GM12864 (cell line): ENCODE measurements around the gene WDR90.

Source experiments
- DNase-seq: peaks from one replicate; pipeline ENCODE4 v3.0.0-alpha.2; 2011; ENCODE audit warnings: low read depth
- H3K4me3 ChIP-seq: 2 replicates; pipeline ENCODE4 v1.5.1; 2011; ENCODE audit warnings: mild to moderate bottlenecking, low read depth, low read length, control low read depth
- TF ChIP-seq, protein P1 (sequence below): IDR thresholded peaks from 2 replicates; pipeline ENCODE4 v1.5.1; 2011; ENCODE audit warnings: low read depth, mild to moderate bottlenecking, moderate library complexity, low read length, control low read depth, inconsistent platforms; ENCODE audit errors: missing control alignments

The WDR90 gene

DNA sequence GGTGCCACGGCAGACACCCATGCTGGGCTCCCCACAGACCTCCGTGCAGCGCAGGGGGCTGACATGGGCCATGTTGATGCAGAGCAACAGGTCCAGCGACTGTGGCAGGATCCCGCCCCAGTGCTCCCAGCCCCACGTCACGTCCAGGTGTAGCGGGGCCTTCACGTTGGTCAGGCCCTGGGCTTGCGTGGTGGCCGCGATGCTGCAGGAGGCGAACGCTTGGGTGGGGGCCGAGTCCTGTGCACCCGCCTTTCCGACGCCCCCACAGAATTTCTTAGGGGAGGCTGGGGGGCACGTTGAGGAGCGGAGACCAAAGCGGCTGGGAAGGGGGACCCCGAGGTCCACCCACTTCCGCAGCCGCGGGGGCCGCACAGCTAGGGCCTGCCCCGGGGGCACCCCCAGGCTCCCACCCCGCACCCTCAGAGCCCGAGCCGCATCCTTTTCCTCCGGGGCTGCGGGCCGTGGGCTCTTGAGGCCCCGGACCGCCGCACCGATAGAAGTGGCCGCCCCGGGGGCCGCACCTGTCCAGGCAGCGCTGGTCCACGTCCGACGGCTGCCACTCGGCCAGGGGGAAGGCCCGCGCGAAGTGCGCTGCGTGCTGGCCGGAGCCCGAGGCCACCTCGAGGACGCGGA is 13.5 kb upstream of the WDR90 start:
- no peak for DNase-seq
- peak overlapping the region; percentile 92 for H3K4me3 ChIP-seq
- TF ChIP-seq, protein P1, sequence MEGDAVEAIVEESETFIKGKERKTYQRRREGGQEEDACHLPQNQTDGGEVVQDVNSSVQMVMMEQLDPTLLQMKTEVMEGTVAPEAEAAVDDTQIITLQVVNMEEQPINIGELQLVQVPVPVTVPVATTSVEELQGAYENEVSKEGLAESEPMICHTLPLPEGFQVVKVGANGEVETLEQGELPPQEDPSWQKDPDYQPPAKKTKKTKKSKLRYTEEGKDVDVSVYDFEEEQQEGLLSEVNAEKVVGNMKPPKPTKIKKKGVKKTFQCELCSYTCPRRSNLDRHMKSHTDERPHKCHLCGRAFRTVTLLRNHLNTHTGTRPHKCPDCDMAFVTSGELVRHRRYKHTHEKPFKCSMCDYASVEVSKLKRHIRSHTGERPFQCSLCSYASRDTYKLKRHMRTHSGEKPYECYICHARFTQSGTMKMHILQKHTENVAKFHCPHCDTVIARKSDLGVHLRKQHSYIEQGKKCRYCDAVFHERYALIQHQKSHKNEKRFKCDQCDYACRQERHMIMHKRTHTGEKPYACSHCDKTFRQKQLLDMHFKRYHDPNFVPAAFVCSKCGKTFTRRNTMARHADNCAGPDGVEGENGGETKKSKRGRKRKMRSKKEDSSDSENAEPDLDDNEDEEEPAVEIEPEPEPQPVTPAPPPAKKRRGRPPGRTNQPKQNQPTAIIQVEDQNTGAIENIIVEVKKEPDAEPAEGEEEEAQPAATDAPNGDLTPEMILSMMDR = no peak

DNA sequence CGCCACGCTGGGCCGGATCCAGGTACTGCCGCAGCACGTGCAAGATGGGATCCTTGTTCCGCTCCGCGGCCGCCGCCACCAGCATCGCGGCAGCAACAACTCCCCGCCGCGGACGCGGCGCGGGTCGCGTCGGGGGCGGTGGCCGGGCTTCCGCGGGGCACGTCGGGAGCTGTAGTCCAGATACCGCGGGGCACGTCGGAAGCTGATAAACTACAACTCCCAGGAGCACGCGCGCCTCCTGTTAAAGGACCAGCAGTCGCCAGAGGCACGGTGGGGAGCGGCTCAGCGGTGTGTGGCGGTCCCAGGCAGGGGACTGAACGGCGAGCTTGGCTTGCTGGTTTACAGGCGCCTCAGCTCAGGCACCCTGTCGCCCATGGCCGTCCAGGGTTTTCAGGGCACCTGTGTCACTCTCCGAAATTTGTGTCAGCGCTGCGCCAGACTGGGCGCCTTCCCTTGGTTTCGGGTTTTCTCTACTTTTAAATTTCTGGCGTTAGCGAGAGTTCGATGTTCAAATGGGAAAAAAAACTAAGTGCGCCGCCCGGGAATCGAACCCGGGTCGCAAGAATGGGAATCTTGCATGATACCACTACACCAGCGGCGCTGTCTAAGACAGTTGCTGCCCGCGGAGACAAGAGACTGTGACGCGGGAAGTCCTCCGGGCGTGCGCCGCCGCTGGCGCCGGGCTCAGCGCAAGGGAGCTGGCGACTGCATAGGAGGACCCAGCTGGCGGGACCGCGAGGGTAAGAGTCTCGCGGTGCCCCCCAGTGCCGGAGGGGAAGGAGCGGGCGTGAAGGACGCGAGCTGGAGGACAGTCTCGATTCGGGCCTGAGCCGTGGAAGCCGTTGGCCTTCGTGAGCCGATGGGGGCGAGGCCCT is 12.7 kb upstream of the WDR90 start, which contains the start of gene METTL26:
Gene METTL26 (minus strand): TSS at position 100 of the 875 bp plus-strand sequence. CDS start 15 bp downstream, at position 85.
- DNase-seq = peak; percentile 87
- TF ChIP-seq, protein P1 = no peak
- peak within 1 kb of the TSS; percentile 92 for H3K4me3 ChIP-seq

DNA sequence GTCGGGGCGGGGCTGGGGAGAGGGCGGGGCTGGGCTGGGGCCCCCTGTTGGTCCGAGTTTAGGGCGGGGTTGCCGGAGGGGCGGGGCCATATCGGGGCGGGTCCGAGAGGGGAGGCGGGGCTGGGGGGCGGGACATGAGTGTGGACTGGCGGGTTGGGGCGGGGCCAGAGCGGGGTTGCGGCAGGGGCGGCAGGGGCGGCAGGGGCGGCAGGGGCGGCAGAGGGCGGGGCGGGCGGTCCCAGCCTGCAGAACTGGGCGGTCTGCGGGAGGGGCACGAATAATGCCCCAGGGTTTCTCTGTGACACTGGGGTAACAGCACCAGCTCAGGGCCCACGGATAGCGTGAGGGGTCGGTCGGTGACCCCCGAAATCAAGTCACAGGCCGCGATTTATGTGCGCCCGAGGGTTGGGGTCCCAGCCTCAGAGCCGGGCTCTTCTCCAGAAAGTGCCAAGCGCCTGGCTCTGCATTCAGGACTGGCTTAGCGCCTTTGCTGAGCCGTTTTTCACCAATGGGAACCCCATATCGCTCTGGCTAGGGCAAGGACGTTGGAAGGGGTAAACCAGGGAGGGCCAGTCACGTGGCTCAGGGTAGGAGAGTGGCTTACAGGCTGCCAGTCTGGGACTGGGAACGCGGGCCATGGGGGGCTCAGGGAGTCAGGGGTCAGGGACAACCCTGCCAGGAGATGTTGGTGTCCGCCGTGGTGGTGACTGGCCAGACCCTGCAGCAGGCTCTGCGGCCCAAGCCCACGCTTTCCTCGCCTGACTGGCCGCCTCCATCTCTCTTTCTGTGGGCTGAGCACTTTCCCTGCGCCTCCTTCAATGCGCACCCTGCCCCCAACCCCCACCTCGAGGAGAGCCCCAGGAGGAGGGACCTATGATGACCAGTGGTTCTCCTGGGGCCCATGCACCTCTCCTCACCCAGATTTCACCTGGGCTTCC is 11.8 kb upstream of the WDR90 start:
- DNase-seq = no peak
- TF ChIP-seq, protein P1 = no peak
- H3K4me3 ChIP-seq = peak overlapping the region; percentile 92

DNA sequence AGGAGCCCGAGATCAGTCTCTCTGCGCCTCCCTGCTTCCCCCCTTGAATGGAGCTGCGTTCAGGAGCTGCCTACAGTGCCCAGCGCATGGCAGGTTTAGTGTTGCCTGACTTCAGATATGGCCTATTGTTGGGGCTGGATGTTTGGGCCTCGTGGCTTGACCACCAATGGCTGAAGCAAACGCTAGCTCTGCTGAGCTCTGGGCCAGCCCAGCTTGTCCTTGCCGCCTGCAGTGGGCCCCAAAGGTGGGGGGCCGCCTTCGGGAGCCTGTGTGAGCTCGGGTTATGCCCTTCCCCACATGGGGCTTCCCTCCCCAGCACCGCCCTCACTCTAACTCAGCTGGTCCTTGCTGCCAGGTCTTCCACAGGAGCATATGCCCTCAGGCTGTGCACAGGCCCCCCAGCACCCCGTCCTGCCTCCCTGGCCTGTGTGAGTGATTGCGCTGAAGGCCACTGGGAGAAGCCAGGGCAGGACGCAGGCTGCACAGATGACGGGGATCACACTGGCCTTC is 11.1 kb upstream of the WDR90 start:
- H3K4me3 ChIP-seq = no peak overlapping the region
- DNase-seq = no peak
- TF ChIP-seq, protein P1 = no peak

DNA sequence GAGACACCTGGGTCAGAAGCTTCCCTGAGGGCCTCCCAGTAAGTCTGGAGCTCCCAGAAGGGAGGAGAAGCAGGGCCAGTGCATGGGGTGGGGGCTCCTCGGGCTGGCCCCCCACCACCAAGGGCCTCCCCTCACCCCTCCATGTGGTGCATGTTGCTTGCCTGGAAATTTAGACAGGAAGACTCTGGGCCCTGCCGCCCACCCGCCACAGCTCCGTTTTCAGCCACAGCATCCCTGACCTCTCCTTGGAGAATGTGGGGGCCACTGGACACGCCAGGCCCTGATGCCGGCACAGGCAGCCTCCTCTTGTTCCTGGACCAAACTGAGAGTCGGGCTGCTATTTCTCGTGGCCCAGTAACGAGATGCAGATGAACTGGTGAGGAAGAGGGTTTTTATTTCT is 10.3 kb upstream of the WDR90 start:
- TF ChIP-seq, protein P1 = no peak
- no peak for DNase-seq
- H3K4me3 ChIP-seq = no peak overlapping the region

DNA sequence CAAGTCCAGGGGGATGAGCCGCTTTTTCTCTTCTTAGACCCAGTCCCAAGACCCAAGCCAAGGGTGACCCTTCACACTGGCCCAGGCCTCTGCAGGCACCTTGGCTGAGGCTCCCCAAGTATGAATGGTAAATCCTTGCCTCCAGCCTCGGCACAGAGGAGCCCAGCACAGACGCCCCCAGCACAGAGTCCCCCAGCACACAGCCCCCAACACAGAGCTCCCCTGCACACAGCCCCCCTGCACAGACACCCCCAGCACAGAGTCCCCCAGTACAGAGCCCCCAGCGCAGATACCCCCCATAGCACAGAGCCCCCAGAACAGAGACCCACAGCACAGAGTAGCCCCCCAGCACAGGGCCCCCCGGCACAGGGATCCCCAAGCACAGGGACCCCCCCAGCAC is 8.6 kb upstream of the WDR90 start:
- no peak for DNase-seq
- H3K4me3 ChIP-seq = peak overlapping the region; percentile 79; the same call in 1 of the 2 replicates

More for the DNA sequence above, 8.6 kb upstream of the WDR90 start:
- TF ChIP-seq, protein P1 = no peak
